NB4 (cell line): Measurements from ENCODE around the gene DAPL1.

Experiments used
- MYC ChIP-seq: IDR thresholded peaks from 2 replicates; pipeline ENCODE4 v1.6.1; 2011; ENCODE audit warnings: low read depth, low read length
- POLR2A ChIP-seq: IDR thresholded peaks from 2 replicates; pipeline ENCODE4 v1.6.1; 2011; ENCODE audit warnings: mild to moderate bottlenecking; ENCODE audit not compliant: insufficient read length; ENCODE audit errors: extremely low read depth
- TF ChIP-seq, protein P1 (sequence below): IDR thresholded peaks from one replicate; pipeline ENCODE4 v1.5.1; 2012; ENCODE audit warnings: low read depth, low read length

DNA sequence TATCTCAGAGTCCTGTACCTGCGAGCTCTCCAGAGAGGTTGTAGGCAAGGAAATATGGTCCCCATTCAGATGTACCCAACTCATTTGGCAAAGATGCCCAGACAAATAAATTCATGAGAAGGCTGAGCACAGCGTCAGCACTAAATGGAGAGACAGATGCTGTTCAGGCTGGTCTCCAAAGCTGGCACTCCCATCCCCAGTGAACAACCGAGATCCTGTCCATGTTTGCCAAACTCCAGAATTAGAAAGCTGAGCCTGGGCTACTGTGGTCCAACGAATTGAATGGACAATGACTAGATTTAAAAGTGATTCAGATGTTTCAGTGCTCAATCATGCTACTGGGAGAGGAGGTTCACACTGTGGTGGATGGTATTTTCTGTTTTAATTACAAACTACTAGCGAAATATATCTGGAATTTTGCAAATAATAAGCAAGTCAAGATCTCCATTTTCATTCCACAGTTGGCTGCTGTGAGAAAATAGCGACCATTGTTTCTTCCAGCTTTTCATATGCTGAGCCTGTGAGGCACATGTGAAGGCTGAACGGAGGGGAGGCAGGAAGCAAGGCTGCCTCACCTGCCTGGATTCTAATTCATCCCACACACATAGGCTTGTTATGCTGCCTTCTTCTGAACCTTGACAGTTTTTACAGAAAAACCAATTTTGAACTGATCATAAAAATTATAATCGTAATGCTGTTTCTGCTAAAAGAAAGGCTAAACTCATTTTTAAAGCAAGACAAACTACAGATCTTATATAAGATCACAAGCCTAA lies 22.6 kb upstream of the DAPL1 start:
- no peak for TF ChIP-seq POLR2A
- TF ChIP-seq, protein P1, sequence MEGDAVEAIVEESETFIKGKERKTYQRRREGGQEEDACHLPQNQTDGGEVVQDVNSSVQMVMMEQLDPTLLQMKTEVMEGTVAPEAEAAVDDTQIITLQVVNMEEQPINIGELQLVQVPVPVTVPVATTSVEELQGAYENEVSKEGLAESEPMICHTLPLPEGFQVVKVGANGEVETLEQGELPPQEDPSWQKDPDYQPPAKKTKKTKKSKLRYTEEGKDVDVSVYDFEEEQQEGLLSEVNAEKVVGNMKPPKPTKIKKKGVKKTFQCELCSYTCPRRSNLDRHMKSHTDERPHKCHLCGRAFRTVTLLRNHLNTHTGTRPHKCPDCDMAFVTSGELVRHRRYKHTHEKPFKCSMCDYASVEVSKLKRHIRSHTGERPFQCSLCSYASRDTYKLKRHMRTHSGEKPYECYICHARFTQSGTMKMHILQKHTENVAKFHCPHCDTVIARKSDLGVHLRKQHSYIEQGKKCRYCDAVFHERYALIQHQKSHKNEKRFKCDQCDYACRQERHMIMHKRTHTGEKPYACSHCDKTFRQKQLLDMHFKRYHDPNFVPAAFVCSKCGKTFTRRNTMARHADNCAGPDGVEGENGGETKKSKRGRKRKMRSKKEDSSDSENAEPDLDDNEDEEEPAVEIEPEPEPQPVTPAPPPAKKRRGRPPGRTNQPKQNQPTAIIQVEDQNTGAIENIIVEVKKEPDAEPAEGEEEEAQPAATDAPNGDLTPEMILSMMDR: no peak
- no peak for TF ChIP-seq MYC
